Parathyroid adenoma (tissue), 2 donors: ENCODE data around the gene LRRC8C.

Experiments
- H2AFZ ChIP-seq: fragments of 300-600 bp; sonication (generic); one replicate; pipeline ENCODE4 v1.7.0; 2017; ENCODE audit warnings: antibody characterized with exemption, mild to moderate bottlenecking
- H3K27ac ChIP-seq: fragments of 300-600 bp; sonication (generic); one replicate; pipeline ENCODE4 v1.7.0; 2017
- H3K27me3 ChIP-seq: fragments of 300-600 bp; sonication (generic); one replicate; pipeline ENCODE4 v1.7.0; 2017; ENCODE audit warnings: low read length; ENCODE audit not compliant: control insufficient read depth, insufficient read depth
- H3K36me3 ChIP-seq: fragments of 300-600 bp; sonication (generic); one replicate; pipeline ENCODE4 v1.7.0; 2017; ENCODE audit warnings: low read length; ENCODE audit not compliant: control insufficient read depth, insufficient read depth
- H3K4me1 ChIP-seq: fragments of 300-600 bp; sonication (generic); one replicate; pipeline ENCODE4 v1.7.0; 2017; ENCODE audit warnings: control low read depth
- H3K4me2 ChIP-seq: fragments of 300-600 bp; sonication (generic); one replicate; pipeline ENCODE4 v1.7.0; 2017; ENCODE audit warnings: low read length
- H3K4me3 ChIP-seq: fragments of 300-600 bp; sonication (generic); one replicate; pipeline ENCODE4 v1.7.0; 2017; ENCODE audit warnings: low read depth, low read length
- H3K79me2 ChIP-seq: fragments of 300-600 bp; sonication (generic); one replicate; pipeline ENCODE4 v1.7.0; 2017; ENCODE audit warnings: control low read depth
- H3K9ac ChIP-seq: fragments of 300-600 bp; sonication (generic); one replicate; pipeline ENCODE4 v1.7.0; 2017; ENCODE audit warnings: mild to moderate bottlenecking
- H3K9me3 ChIP-seq: fragments of 300-600 bp; sonication (generic); one replicate; pipeline ENCODE4 v1.7.0; 2017; ENCODE audit warnings: low read length; ENCODE audit not compliant: control insufficient read depth
- TF ChIP-seq, protein P1 (sequence below): fragments of 300-600 bp; sonication (generic); IDR thresholded peaks from one replicate; pipeline ENCODE4 v1.7.0; 2017; ENCODE audit warnings: antibody characterized with exemption, mild to moderate bottlenecking
- donor health status: primary hyperparathyroidism.

LRRC8C gene

DNA sequence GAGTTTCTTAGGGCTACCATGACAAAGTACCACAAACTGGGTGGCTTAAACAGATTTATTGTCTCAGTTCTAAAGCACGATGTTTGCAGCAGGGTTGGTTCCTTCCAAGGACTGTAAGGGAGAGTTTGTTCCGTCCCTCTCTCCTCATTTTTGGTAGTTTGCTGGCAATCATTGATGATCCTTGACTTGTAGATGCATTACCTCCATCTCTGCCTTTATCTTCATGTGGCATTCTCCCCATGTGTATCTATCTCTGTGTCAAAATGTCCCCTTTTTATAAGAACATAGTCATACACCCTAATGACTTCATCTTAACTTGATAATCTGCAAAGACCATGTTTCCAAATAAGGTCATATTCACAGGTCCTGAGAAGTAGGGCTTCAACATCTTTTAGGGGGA, 90.2 kb downstream of the LRRC8C start:
- H3K79me2 ChIP-seq = no peaks in the 10 kb centered on the region
- no peak overlapping the region for H2AFZ ChIP-seq
- no peaks in the 10 kb centered on the region for H3K36me3 ChIP-seq
- TF ChIP-seq, protein P1, sequence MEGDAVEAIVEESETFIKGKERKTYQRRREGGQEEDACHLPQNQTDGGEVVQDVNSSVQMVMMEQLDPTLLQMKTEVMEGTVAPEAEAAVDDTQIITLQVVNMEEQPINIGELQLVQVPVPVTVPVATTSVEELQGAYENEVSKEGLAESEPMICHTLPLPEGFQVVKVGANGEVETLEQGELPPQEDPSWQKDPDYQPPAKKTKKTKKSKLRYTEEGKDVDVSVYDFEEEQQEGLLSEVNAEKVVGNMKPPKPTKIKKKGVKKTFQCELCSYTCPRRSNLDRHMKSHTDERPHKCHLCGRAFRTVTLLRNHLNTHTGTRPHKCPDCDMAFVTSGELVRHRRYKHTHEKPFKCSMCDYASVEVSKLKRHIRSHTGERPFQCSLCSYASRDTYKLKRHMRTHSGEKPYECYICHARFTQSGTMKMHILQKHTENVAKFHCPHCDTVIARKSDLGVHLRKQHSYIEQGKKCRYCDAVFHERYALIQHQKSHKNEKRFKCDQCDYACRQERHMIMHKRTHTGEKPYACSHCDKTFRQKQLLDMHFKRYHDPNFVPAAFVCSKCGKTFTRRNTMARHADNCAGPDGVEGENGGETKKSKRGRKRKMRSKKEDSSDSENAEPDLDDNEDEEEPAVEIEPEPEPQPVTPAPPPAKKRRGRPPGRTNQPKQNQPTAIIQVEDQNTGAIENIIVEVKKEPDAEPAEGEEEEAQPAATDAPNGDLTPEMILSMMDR = no peak
- H3K27me3 ChIP-seq = no peaks in the 10 kb centered on the region
- H3K4me1 ChIP-seq = no peaks in the 10 kb centered on the region
- no peaks in the 10 kb centered on the region for H3K9me3 ChIP-seq
- H3K27ac ChIP-seq = no peak overlapping the region
- H3K4me2 ChIP-seq = no peak overlapping the region
- no peak overlapping the region for H3K9ac ChIP-seq
- no peak overlapping the region for H3K4me3 ChIP-seq

DNA sequence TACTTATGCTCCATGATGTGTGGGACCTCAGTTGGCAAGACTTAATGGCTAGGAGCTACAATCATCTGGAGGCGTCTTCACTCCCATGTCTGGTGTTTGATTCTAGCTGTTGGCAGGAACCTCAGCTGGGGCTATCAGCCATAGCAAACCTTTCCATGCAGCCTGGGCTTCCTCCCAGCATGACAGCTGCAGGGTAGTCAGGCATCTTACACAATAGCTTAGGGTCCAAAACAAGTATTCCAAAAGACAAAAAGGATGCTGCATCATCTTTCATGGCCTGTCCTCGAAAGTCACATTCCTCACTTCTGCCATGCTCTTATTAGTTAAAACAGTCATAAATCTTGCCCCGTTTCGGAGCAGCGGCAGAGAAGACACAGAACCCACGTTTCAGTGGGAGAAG, 90.9 kb downstream of the LRRC8C start:
- Histone ChIP-seq H3K4me1 (no peaks in the 10 kb centered on the region), H3K27ac (no peak overlapping the region), H2AFZ (no peak overlapping the region), H3K36me3 (no peaks in the 10 kb centered on the region), H3K9me3 (no peaks in the 10 kb centered on the region), H3K4me2 (no peak overlapping the region), H3K9ac (no peak overlapping the region), H3K4me3 (no peak overlapping the region), H3K27me3 (no peaks in the 10 kb centered on the region), H3K79me2 (no peaks in the 10 kb centered on the region)
- TF ChIP-seq, protein P1 = no peak

DNA sequence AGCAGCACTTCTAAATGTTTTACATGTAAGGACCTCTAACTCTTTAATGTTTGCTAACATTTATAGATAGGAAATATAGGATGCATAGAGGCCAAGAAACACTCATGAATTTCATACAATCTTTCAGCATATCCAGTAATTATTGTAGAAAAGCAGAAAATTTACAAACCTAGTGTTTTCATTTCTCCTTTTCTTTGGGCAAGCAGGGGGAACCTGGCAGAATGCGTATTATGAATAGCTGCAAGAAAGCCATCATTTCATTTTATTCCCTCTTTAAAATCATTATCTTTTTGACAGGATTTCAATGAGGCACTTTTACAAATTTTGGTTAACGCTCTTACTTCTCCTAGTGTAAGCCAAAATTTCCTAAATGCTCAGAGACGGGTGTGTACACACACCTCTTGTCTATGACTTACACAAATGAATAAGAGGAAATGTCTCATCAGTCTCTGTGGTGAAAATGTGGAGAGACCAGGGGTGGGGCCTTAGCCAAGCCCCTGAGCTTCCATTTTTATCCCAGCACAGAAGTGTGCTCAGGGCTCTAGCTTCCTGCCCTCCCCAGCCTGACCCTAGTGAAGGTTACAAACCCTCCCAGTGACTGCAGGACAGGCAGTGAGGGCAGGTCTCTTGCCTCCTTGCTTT, 91.6 kb downstream of the LRRC8C start:
- TF ChIP-seq, protein P1 = no peak
- Histone ChIP-seq H2AFZ (no peak overlapping the region), H3K4me1 (no peaks in the 10 kb centered on the region), H3K9ac (no peak overlapping the region), H3K79me2 (no peaks in the 10 kb centered on the region), H3K27me3 (no peaks in the 10 kb centered on the region), H3K4me3 (no peak overlapping the region), H3K36me3 (no peaks in the 10 kb centered on the region), H3K9me3 (no peaks in the 10 kb centered on the region), H3K27ac (no peak overlapping the region), H3K4me2 (no peak overlapping the region)

DNA sequence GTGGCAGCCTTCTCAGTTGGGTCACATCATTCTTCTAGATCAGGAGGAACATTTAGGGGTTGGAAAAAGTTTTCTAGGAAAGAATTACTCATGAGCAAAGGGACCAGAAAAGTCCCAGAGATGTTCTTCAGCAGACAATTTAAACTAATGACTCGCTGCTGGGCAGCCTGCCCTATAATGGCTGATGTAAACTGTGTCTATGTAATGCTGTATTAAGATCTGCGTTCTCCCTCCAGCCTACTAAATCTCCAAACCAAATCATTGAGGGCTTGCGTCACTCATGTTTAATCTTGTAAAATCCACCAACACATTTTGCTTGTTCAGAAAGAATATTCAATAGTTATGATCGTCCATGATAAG, 92.1 kb downstream of the LRRC8C start:
- H3K79me2 ChIP-seq = no peaks in the 10 kb centered on the region
- no peaks in the 10 kb centered on the region for H3K4me1 ChIP-seq
- H3K4me2 ChIP-seq = no peak overlapping the region
- no peak overlapping the region for H3K9ac ChIP-seq
- H2AFZ ChIP-seq = no peak overlapping the region
- H3K27ac ChIP-seq = no peak overlapping the region
- TF ChIP-seq, protein P1 = no peak
- H3K9me3 ChIP-seq = no peaks in the 10 kb centered on the region
- H3K27me3 ChIP-seq = no peaks in the 10 kb centered on the region
- H3K4me3 ChIP-seq = no peak overlapping the region
- no peaks in the 10 kb centered on the region for H3K36me3 ChIP-seq

DNA sequence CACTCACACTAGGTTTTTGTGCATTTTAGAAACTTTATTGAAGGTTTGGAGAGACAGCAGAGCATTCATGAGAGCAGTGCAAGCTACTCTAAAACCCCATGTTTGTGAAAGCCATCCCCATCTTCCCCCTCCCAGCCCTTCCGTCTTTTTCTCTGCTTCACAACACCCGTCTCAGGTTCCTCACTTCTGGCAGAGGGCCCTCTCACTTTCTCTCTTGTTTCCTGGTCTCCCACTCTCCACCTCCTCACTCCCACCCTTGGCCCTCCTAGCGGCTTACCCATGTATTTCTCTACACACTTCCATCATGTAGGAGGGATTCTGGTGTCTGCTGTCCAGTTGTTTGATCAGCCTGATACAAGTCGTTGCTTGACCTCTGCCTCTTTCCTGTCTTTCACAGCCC, 92.7 kb downstream of the LRRC8C start:
- H3K4me3 ChIP-seq = no peak overlapping the region
- H3K27ac ChIP-seq = no peak overlapping the region
- TF ChIP-seq, protein P1 = no peak
- H2AFZ ChIP-seq = no peak overlapping the region
- H3K36me3 ChIP-seq = no peaks in the 10 kb centered on the region
- no peaks in the 10 kb centered on the region for H3K27me3 ChIP-seq
- H3K4me2 ChIP-seq = no peak overlapping the region
- H3K4me1 ChIP-seq = no peaks in the 10 kb centered on the region
- H3K79me2 ChIP-seq = no peaks in the 10 kb centered on the region
- H3K9me3 ChIP-seq = no peaks in the 10 kb centered on the region
- H3K9ac ChIP-seq = no peak overlapping the region
